ENCODE measurements around the gene FHOD3. TPM values are rescaled to one million over a fixed set of nuclear protein-coding genes. Genes with fewer than 3 reads are reported as not detected.

The FHOD3 gene
- total RNA-seq, 4 donors from 2014 or later, result 15.6 to 25.9 (median 21.6) TPM

DNA sequence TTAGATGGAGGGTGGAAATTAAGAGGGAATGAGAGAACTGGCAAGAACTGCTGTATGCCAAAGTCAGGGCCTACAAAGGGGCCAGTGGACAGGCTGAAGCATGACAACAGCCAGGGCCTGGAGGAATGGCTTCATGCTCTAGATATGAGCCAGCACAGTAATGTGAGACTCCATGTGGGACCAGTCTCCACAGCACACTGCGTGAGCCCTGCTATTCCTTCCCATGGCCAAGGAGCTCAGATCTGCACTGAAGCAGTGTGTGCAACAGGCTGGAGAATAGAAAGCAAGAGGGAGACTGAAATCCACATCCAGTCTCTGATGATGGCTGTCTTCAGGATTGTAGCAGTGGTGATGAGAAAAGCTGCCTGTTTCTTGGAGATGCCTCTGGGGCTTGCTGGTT lies 368.4 kb downstream of the FHOD3 start:
- Histone ChIP-seq H3K4me1 (peaks cover 0 to 4% (median 0%) of the 10 kb centered on the region in 4 donors), H3K27ac (no peak overlapping the region), H3K27me3 (no peaks in the 10 kb centered on the region), H3K4me3 (no peak overlapping the region), H3K9me3 (no peaks in the 10 kb centered on the region), H3K36me3 (no peaks in the 10 kb centered on the region)
- 75 to 88% methylated on average over 1 of the region's 1 CpG for WGBS, 2 donors
- TF ChIP-seq POLR2A (IDR thresholded peaks at IDR 0.05), result no peak
- TF ChIP-seq EP300 (IDR thresholded peaks at IDR 0.05), result no peak
- TF ChIP-seq, protein P1, sequence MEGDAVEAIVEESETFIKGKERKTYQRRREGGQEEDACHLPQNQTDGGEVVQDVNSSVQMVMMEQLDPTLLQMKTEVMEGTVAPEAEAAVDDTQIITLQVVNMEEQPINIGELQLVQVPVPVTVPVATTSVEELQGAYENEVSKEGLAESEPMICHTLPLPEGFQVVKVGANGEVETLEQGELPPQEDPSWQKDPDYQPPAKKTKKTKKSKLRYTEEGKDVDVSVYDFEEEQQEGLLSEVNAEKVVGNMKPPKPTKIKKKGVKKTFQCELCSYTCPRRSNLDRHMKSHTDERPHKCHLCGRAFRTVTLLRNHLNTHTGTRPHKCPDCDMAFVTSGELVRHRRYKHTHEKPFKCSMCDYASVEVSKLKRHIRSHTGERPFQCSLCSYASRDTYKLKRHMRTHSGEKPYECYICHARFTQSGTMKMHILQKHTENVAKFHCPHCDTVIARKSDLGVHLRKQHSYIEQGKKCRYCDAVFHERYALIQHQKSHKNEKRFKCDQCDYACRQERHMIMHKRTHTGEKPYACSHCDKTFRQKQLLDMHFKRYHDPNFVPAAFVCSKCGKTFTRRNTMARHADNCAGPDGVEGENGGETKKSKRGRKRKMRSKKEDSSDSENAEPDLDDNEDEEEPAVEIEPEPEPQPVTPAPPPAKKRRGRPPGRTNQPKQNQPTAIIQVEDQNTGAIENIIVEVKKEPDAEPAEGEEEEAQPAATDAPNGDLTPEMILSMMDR (IDR thresholded peaks at IDR 0.05), result no peak
- DNase-seq (ENCODE audit: low spot score in 2 of 2), result no peak

DNA sequence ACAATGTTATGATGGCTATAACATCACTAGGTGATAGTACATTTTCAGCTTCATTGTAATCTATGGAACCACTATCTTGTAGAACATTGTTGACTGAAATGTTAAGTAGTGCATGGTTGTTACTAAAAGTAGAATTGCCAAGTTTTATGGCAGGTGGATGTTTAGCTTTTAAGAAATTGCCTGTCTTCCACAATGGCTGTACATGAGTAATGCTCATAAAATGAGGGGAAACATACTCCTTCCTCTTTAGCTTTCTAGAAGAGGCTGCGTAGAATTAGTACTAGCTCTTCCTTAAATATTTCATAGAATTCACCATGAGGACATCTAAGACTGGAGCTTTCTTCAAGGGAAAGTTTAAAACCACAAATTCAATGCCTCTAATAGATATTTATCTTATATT lies 370.3 kb downstream of the FHOD3 start:
- Histone ChIP-seq H3K27ac (no peak overlapping the region), H3K9me3 (no peaks in the 10 kb centered on the region), H3K36me3 (no peaks in the 10 kb centered on the region), H3K4me3 (no peak overlapping the region), H3K27me3 (no peaks in the 10 kb centered on the region), H3K4me1 (peaks cover 0 to 9% (median 0%) of the 10 kb centered on the region in 4 donors)
- TF ChIP-seq, protein P1 (IDR thresholded peaks at IDR 0.05), result no peak
- TF ChIP-seq EP300 (IDR thresholded peaks at IDR 0.05) (no peak), POLR2A (IDR thresholded peaks at IDR 0.05) (no peak)
- DNase-seq (ENCODE audit: low spot score in 2 of 2), result no peak
- WGBS, 2 donors, result 92 to 100% methylated on average over 1 of the region's 1 CpG

DNA sequence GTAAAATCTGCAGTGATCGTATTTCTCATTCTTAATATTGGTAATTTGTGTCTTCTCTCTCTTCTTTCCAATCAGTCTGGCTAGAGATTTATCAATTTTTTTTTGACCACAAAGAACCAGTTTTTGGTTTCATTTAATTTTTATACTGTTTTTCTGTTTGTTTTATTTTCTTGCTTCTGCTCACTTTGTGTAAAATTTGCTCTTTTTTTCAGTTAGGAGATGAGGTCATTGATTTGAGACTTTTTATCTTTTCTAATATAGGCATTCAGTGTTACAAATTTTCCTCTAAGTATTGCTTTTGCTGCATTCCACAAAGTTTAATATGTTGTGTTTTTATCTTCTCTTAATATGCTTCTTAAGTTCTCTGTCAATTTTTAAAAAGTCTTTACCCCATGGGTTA lies 370.8 kb downstream of the FHOD3 start:
- H3K4me3 ChIP-seq, result no peak overlapping the region
- H3K36me3 ChIP-seq, result no peaks in the 10 kb centered on the region
- WGBS, 2 donors, result 97% methylated on average over 1 of the region's 1 CpG
- no peak for DNase-seq (ENCODE audit: low spot score in 2 of 2)
- H3K4me1 ChIP-seq, result peaks cover 0 to 14% (median 2%) of the 10 kb centered on the region in 4 donors
- no peaks in the 10 kb centered on the region for H3K9me3 ChIP-seq
- H3K27me3 ChIP-seq, result no peaks in the 10 kb centered on the region
- TF ChIP-seq POLR2A (IDR thresholded peaks at IDR 0.05) (no peak), EP300 (IDR thresholded peaks at IDR 0.05) (no peak)
- TF ChIP-seq, protein P1 (IDR thresholded peaks at IDR 0.05), result no peak
- H3K27ac ChIP-seq, result no peak overlapping the region

DNA sequence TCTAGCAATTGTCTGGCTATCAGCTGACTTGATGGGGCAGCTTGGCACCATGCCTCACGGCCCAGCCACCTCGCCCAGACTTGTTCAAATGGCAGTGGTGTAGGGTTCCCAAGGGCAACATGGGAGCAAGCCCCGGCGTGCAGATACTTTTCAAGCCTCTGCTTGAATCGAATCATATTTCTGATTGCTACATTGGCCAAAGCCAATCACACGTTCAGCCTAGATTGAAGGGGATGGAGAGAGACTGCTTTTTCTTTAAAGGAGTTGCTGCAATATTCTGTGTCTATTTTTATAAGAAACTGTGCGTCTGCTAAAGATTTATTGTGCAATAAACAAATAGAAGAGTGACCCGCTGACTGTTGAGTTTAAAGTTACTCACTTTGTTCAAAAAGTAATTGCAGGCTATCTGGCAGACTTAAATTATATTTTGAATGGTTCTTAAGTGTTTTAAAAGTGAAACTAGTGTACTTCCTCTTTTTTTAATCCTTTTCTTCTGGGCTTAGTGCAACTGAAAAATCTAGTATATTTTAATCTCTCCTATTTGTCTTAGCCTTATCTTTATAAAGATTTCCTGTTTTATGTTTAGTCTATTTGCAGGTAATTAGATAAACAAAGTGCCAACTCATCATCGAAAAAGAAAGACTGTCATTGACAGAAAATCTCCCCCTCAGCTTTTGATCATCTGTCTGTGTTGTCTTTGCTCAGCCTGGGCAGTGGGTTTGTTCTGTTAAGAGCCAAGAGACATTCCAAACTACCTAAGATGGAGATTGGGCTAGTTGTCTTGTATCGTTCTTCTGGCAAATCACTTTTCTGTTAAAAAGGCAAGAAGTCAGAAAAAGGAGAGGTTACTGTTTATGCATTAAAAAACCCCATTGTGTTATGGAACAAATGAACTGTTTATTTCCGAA lies 375.2 kb downstream of the FHOD3 start:
- Histone ChIP-seq H3K9me3 (peaks cover 0 to 11% (median 0%) of the 10 kb centered on the region in 4 donors), H3K4me1 (peaks cover 0 to 15% (median 3%) of the 10 kb centered on the region in 4 donors), H3K36me3 (no peaks in the 10 kb centered on the region), H3K27ac (peak overlapping the region in 2 of 4 donors; percentile 47 to 61), H3K27me3 (no peaks in the 10 kb centered on the region), H3K4me3 (peak overlapping the region in 1 of 4 donors; percentile 28)
- WGBS, 2 donors, result 30 to 37% methylated on average over 8 to 11 of the region's 11 CpGs
- DNase-seq (ENCODE audit: low spot score in 2 of 2), result no peak
- TF ChIP-seq POLR2A (IDR thresholded peaks at IDR 0.05) (no peak), EP300 (IDR thresholded peaks at IDR 0.05) (peak in 1 of 2 donors; percentile 38)

DNA sequence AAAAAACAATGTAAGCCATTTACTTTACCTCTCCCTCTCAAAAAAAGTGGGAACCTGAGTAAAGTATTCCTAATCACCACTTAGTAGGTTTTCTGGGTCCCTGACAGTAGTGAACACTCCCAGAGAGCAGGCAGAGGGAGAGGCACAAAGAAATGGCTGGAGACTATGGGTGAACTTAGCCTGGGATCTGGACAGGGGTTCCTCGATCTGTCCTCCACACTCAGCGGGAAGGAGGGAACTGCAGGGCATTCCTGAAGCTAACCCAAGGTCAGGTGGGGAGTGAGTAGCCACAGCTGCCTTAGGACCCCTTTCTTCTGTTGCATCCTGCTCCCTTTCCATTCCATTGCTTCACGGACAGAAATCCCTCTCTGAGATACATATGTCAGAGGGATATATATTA lies 375.9 kb downstream of the FHOD3 start:
- DNase-seq (ENCODE audit: low spot score in 2 of 2), result no peak
- peaks cover 0 to 11% (median 0%) of the 10 kb centered on the region in 4 donors for H3K9me3 ChIP-seq
- no peak overlapping the region for H3K4me3 ChIP-seq
- H3K27ac ChIP-seq, result peak overlapping the region in 1 of 4 donors; percentile 61
- WGBS, 2 donors, result 58 to 77% methylated on average over 3 of the region's 3 CpGs
- H3K27me3 ChIP-seq, result no peaks in the 10 kb centered on the region
- no peaks in the 10 kb centered on the region for H3K36me3 ChIP-seq
- TF ChIP-seq POLR2A (IDR thresholded peaks at IDR 0.05), result no peak
- TF ChIP-seq EP300 (IDR thresholded peaks at IDR 0.05), result no peak
- TF ChIP-seq, protein P1 (IDR thresholded peaks at IDR 0.05), result no peak
- H3K4me1 ChIP-seq, result peaks cover 0 to 15% (median 3%) of the 10 kb centered on the region in 4 donors
